Activated CD8-positive, alpha-beta T cell treated with anti-CD3 and anti-CD28 coated beads for 36 hours (primary cell): Measurements from ENCODE around the gene WDR70. TPM values are rescaled to one million over a fixed set of nuclear protein-coding genes. Genes with fewer than 3 reads are reported as not detected.
"Not testable (repeated sequence)": the region's sequence is repeated elsewhere in the genome, so short reads cannot be mapped to it uniquely, and the experiment has no call there.

Source experiments
- ATAC-seq: fragments of 200-7000 bp; cut with Tn5 transposase; one replicate; pipeline ENCODE4 v1.10.0; 2021; ENCODE audit warnings: mild to moderate bottlenecking, moderate library complexity
- CTCF ChIA-PET: fragments of 350-600 bp; sonication (Branson Sonifier 250); formaldehyde crosslinking; loops from one replicate; lab custom pipeline; 2021; ENCODE audit warnings: antibody characterized with exemption; lab: Charles Lee
- POLR2A ChIA-PET: fragments of 350-600 bp; sonication (Branson Sonifier 250); formaldehyde crosslinking; loops from one replicate; lab custom pipeline; 2021; ENCODE audit warnings: antibody characterized with exemption; lab: Charles Lee
- DNase-seq: peaks from one replicate; pipeline ENCODE4 v3.0.0-alpha.2; 2020
- H3K27ac Mint-ChIP-seq: one replicate; pipeline ENCODE4 v1.8.0; 2021; ENCODE audit warnings: mild to moderate bottlenecking, mixed read lengths
- H3K27me3 Mint-ChIP-seq: one replicate; pipeline ENCODE4 v1.8.0; 2021; ENCODE audit warnings: mixed read lengths
- H3K36me3 Mint-ChIP-seq: one replicate; pipeline ENCODE4 v1.8.0; 2021; ENCODE audit warnings: low read depth, mixed read lengths
- H3K4me1 Mint-ChIP-seq: one replicate; pipeline ENCODE4 v1.8.0; 2021; ENCODE audit warnings: low read depth, mixed read lengths
- H3K4me3 Mint-ChIP-seq: one replicate; pipeline ENCODE4 v1.8.0; 2021; ENCODE audit warnings: mild to moderate bottlenecking, moderate library complexity, mixed read lengths
- H3K9me3 Mint-ChIP-seq: one replicate; pipeline ENCODE4 v1.8.0; 2021; ENCODE audit warnings: mixed read lengths
- intact Hi-C: fragments of 100-400 bp; cut with micrococcal nuclease; formaldehyde crosslinking; loops from one replicate; pipeline ENCODE4 v1.10.0; 2022
- total RNA-seq, 2 experiments: library from RNA; stranded (reverse); gene quantifications; one replicate each; pipeline ENCODE4 v1.2.3, GENCODE V29; 2021
- TF ChIP-seq, protein P1 (sequence below): fragments of 200-600 bp; IDR thresholded peaks from one replicate; pipeline ENCODE4 v1.8.0; 2022; ENCODE audit warnings: antibody characterized with exemption, mild to moderate bottlenecking

WDR70 gene
- total RNA-seq = 10 to 100 TPM; 30.8 to 32.7 TPM

DNA sequence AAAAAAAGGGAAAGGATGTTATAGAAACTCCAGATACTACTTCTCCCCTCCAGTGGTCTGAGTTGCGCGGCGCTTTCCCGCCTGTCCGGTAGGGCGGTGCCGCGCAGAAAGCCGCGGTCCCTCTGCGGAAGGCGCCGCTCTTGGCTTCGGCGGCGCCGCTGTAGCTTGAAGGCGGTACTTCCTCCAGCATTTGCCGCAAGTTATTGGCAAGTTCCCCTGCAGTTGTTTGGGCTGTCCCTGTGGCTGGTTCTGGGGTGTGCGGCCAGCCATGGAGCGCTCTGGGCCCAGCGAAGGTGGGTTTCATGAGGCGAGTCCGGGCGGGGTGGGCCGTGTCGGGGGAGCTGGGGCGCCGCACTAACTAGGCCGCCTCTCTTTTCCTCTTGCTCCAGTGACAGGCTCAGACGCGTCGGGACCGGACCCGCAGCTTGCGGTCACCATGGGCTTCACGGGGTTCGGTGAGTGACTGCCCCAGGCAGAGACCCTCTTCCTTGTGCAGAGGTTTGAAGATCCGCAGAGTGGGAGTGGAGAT lies at the start of gene WDR70:
WDR70 (plus strand) TSS at position 219 of the 529 bp plus-strand sequence; CDS start at position 269, 50 bp downstream.
- intact Hi-C loops, H3K9me3 Mint-ChIP-seq, H3K36me3 Mint-ChIP-seq, H3K27me3 Mint-ChIP-seq: not testable (repeated sequence)
- Mint-ChIP-seq H3K4me1 (peaks cover 13% of the 10 kb centered on the region), H3K4me3 (peak within 1 kb of the TSS; percentile 83), H3K27ac (peak within 1 kb of the TSS; percentile 82)
- TF ChIP-seq, protein P1, sequence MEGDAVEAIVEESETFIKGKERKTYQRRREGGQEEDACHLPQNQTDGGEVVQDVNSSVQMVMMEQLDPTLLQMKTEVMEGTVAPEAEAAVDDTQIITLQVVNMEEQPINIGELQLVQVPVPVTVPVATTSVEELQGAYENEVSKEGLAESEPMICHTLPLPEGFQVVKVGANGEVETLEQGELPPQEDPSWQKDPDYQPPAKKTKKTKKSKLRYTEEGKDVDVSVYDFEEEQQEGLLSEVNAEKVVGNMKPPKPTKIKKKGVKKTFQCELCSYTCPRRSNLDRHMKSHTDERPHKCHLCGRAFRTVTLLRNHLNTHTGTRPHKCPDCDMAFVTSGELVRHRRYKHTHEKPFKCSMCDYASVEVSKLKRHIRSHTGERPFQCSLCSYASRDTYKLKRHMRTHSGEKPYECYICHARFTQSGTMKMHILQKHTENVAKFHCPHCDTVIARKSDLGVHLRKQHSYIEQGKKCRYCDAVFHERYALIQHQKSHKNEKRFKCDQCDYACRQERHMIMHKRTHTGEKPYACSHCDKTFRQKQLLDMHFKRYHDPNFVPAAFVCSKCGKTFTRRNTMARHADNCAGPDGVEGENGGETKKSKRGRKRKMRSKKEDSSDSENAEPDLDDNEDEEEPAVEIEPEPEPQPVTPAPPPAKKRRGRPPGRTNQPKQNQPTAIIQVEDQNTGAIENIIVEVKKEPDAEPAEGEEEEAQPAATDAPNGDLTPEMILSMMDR = peak; percentile 54
- POLR2A ChIA-PET = interaction anchor here (1.7 kb wide), 1 partner anchor 9 kb away, joined by 19 read pairs; the partner anchor contains the start of gene NUP155
- ATAC-seq (peak; percentile 99), DNase-seq (peak; percentile 83)
- CTCF ChIA-PET = interaction anchor here (0.9 to 2.1 kb wide), 2 partner anchors 8 to 11 kb away, joined by 3 to 17 read pairs; partner anchors contain the start of gene NUP155

DNA sequence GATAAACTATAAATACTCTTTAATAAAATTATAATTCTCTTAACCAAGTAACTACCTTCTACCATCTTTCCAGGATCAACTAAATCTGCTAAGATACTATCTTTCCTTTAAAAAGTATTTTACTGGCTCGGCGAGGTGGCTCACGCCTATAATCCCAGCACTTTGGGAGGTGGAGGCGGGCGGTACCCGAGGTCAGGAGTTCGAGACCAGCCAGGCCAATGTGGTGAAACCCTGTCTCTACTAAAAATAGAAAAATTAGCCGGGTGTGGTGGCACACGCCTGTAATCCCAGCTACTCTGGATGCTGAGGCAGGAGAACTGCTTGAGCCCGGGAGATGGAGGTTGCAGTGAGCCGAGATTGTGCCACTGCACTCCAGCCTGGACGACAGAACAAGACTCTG lies 44.4 kb upstream of the WDR70 start:
- H3K27ac Mint-ChIP-seq, POLR2A ChIA-PET, ATAC-seq, CTCF ChIA-PET, H3K4me3 Mint-ChIP-seq, intact Hi-C loops, DNase-seq, H3K27me3 Mint-ChIP-seq, H3K4me1 Mint-ChIP-seq, H3K9me3 Mint-ChIP-seq: not testable (repeated sequence)
- H3K36me3 Mint-ChIP-seq = peaks cover 42% of the 10 kb centered on the region

DNA sequence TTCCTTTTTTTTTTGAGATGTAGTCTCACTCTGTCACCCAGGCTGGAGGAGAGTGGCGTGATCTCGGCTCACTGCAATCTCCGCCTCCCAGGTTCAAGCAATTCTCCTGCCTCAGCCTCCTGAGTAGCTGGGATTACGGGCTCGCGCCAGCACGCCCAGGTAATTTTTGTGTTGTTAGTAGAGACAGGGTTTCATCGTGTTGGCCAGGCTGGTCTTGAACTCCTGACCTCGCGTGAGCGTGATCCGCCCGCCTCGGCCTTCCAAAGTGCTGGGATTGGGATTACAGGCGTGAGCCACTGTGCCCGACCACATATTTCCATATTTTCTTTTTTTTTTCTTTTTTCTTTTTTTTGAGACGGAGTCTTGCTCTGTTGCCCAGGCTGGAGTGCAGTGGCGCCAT lies 36.4 kb upstream of the WDR70 start:
- intact Hi-C loops, ATAC-seq, POLR2A ChIA-PET, DNase-seq, H3K27me3 Mint-ChIP-seq, H3K9me3 Mint-ChIP-seq, CTCF ChIA-PET, H3K4me1 Mint-ChIP-seq, H3K4me3 Mint-ChIP-seq, H3K27ac Mint-ChIP-seq: not testable (repeated sequence)
- peaks cover 53% of the 10 kb centered on the region for H3K36me3 Mint-ChIP-seq

DNA sequence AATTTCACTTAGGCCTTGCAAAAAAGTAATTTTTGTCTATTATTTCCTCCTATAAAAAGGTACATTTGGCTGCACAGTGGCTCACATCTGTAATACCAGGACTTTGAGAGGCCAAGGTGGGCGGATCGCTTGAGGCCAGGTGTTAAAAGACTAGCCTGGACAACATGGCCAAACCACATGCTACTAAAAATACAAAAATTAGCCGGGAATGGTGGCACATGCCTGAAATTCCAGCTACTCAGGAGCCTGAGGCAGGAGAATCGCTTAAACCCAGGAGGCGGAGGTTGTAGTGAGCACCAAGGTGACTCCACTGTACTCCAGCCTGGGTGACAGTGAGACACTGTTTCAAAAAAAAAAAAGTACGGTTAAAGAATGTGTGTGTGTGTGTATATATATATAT lies 24.0 kb upstream of the WDR70 start:
- TF ChIP-seq, protein P1 = no peak
- Mint-ChIP-seq H3K4me3 (no peak overlapping the region), H3K27ac (no peak overlapping the region), H3K36me3 (peaks cover 15% of the 10 kb centered on the region), H3K27me3 (no peaks in the 10 kb centered on the region), H3K9me3 (no peaks in the 10 kb centered on the region), H3K4me1 (no peaks in the 10 kb centered on the region)
- DNase-seq = no peak
- ChIA-PET CTCF (no interaction called here), POLR2A (no interaction called here)
- intact Hi-C loops = no loop called here
- no peak for ATAC-seq

DNA sequence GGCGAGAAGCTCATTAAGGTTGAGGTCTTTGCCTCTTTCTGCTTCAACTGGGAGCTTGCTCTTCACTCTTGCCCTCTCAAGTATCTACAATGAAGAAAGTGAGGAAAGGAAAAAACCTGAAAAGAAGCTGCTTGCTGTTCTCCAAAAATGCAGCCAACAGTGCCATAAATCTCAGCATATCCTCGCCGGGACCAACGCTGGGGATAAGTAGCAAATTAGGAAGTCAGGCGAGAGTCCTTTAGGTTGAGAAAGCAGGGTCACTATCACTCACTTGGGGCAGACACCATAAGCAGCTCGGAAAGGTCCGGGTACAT lies 8.6 kb upstream of the WDR70 start:
- Mint-ChIP-seq H3K27ac (peak overlapping the region; percentile 99), H3K4me1 (peaks cover 30% of the 10 kb centered on the region), H3K9me3 (no peaks in the 10 kb centered on the region), H3K27me3 (no peaks in the 10 kb centered on the region), H3K4me3 (peak overlapping the region; percentile 98), H3K36me3 (peaks cover 32% of the 10 kb centered on the region)
- TF ChIP-seq, protein P1 = no peak
- ChIA-PET CTCF (interaction anchor here (0.9 to 2.3 kb wide), 5 partner anchors 9 to 43 kb away, joined by 3 to 17 read pairs (median 3); partner anchors contain the start of gene WDR70), POLR2A (interaction anchor here (0.8 to 3.0 kb wide), 14 partner anchors 9 to 500 kb away, joined by 3 to 19 read pairs (median 4); partner anchors contain the start of genes CPLANE1 and WDR70)
- intact Hi-C loops = no loop called here
- DNase-seq (no peak), ATAC-seq (peak; percentile 40)
